ENCODE measurements around the gene RIMS1.

DNA sequence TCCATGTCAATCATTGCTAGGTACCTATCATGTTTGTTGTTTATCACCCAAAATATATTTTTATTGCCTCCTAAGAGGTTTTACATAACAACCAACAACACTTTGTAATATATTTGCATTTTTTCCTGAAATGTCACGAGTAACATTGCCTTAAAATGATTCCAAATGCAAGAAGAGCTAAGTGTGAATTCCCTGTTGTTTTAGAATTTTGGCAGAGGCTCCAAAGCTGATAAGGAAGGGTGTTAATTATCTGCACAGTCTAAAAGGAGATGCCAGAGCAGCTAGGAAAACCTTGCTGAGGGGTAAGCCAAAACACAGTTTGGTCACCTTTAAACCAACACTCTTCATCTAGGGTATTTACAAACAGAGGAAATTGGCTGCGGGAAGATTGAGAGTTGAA, 533.6 kb downstream of the RIMS1 start:
- TF ChIP-seq CTCF (IDR thresholded peaks at IDR 0.05; ENCODE audit: low read depth, low read length) (no peak), EZH2phosphoT487 (IDR thresholded peaks at IDR 0.05; ENCODE audit: low read depth) (no peak)

All from OCI-LY3 (cell line).